DMS114 treated with DMSO at 0.1 percent for 48 hours (cell line): Measurements from ENCODE around the gene SOSTDC1.

ENCODE experiments used
- DNase-seq: peaks from one replicate; lab custom pipeline; 2025; ENCODE audit not compliant: unreplicated experiment; lab: John Stamatoyannopoulos, UW

The SOSTDC1 gene

DNA sequence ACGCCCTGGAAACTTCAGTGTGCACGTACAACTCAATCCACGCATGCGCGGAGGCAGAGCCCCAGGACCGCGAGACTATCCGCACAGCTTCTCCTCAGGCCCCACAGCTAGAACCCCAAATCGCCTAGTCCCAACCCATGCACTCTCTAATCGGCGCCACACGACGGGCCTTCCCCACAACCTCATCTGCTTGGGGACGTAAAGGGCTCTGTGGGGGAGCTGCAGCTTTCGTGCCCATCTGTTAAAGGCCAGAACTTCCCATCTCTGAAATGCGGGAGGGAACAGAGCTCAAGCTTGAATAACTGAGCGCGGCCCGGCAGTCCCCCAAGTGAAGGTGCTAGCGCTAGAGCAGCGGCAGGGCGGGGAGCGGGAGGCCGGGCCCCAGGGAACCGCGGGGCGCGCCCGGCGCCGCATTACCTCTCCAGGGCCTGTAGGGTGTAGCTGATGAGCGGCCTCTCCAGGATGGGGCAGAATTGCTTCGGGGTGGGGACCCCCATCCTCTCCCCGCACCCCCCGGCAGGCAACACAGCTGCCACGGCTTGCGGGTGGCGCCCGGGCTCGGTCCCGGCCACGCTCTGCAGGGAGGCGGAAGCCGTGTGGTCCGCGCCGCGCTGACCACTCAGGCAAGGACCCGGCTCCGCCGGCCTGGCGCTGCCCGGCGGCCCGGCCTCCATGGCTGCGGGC lies 44.7 kb downstream of the SOSTDC1 start:
- peak; percentile 87 for DNase-seq

- no peak for DNase-seq
Measured at GRCh38 chr7:16420329-16420648, 45.2 kb downstream of the SOSTDC1 start.

GRCh38 chr7:16419859-16420258 lies 45.7 kb downstream of the SOSTDC1 start:
- no peak for DNase-seq

GRCh38 chr7:16419126-16419525 lies 46.4 kb downstream of the SOSTDC1 start:
- DNase-seq: no peak

- DNase-seq: no peak
Measured at GRCh38 chr7:16417906-16418305, 47.6 kb downstream of the SOSTDC1 start.

GRCh38 chr7:16416289-16417282 lies 49.0 kb downstream of the SOSTDC1 start:
- DNase-seq: no peak

GRCh38 chr7:16412274-16413254 lies 53.0 kb downstream of the SOSTDC1 start:
- DNase-seq: no peak
